ENCODE data around the gene CHRD. TPM values are rescaled to one million over a fixed set of nuclear protein-coding genes. Genes with fewer than 3 reads are reported as not detected.

Gene CHRD
- total RNA-seq, 1 experiment from 2014 or later = 2.7 TPM

- Mint-ChIP-seq H3K36me3 (peaks cover 34% of the 10 kb centered on the region), H3K9me3 (no peaks in the 10 kb centered on the region), H3K27me3 (ENCODE audit: low read depth) (no peaks in the 10 kb centered on the region), H3K4me3 (peak overlapping the region; percentile 92), H3K27ac (peak overlapping the region; percentile 93), H3K4me1 (peaks cover 40% of the 10 kb centered on the region)
- ChIA-PET CTCF (interaction anchor here (1.1 to 2.4 kb wide), 4 partner anchors 9 to 35 kb away, joined by 3 to 25 read pairs (median 10); no protein-coding TSS in a partner anchor), POLR2A (interaction anchor here (1.0 to 1.3 kb wide), 5 partner anchors 9 to 189 kb away, joined by 3 to 6 read pairs (median 3); partner anchors contain the start of genes CLCN2 and POLR2H)
- no peak for TF ChIP-seq IRF2 (CRISPR knock-in tag; IDR thresholded peaks at IDR 0.05; ENCODE audit: borderline replicate concordance, low read depth)
- TF ChIP-seq USF2 (CRISPR knock-in tag; IDR thresholded peaks at IDR 0.05) = 0 out of 2 replicates have a peak, but pooled peaks have one; percentile 19
- TF ChIP-seq, protein P1, sequence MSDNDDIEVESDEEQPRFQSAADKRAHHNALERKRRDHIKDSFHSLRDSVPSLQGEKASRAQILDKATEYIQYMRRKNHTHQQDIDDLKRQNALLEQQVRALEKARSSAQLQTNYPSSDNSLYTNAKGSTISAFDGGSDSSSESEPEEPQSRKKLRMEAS (CRISPR knock-in tag; IDR thresholded peaks at IDR 0.05) = 0 out of 2 replicates have a peak, but pooled peaks have one; percentile 15
- ATAC-seq = peak; percentile 6
- no peak for DNase-seq (ENCODE audit: low spot score)
These were observed 43.1 kb upstream of the CHRD start for GRCh38 chr3:184336547-184337398.

GRCh38 chr3:184337399-184337714 is 42.5 kb upstream of the CHRD start, which contains the start of gene FAM131A:
Gene FAM131A (plus strand): TSS chr3:184337600. CDS start chr3:184337631, 31 bp downstream.
- H3K36me3 Mint-ChIP-seq = peaks cover 28% of the 10 kb centered on the region
- H3K4me1 Mint-ChIP-seq = peaks cover 40% of the 10 kb centered on the region
- ChIA-PET POLR2A (interaction anchor here (1.0 to 1.3 kb wide), 5 partner anchors 8 to 189 kb away, joined by 3 to 6 read pairs (median 3); partner anchors contain the start of genes CLCN2 and POLR2H), CTCF (interaction anchor here (1.1 to 2.5 kb wide), 5 partner anchors 8 to 35 kb away, joined by 3 to 25 read pairs (median 11); no protein-coding TSS in a partner anchor)
- peak within 1 kb of the TSS; percentile 93 for H3K27ac Mint-ChIP-seq
- H3K4me3 Mint-ChIP-seq = peak within 1 kb of the TSS; percentile 92
- H3K27me3 Mint-ChIP-seq (ENCODE audit: low read depth) = no peaks in the 10 kb centered on the region
- TF ChIP-seq, protein P2, sequence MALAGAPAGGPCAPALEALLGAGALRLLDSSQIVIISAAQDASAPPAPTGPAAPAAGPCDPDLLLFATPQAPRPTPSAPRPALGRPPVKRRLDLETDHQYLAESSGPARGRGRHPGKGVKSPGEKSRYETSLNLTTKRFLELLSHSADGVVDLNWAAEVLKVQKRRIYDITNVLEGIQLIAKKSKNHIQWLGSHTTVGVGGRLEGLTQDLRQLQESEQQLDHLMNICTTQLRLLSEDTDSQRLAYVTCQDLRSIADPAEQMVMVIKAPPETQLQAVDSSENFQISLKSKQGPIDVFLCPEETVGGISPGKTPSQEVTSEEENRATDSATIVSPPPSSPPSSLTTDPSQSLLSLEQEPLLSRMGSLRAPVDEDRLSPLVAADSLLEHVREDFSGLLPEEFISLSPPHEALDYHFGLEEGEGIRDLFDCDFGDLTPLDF (CRISPR knock-in tag; IDR thresholded peaks at IDR 0.05) = no peak
- TF ChIP-seq ZNF423 (CRISPR knock-in tag; IDR thresholded peaks at IDR 0.05) = no peak
- no peak for TF ChIP-seq NFE2L1 (CRISPR knock-in tag; IDR thresholded peaks at IDR 0.05)
- no peak for TF ChIP-seq FOXK1 (CRISPR knock-in tag; IDR thresholded peaks at IDR 0.05)
- ATAC-seq (no peak), DNase-seq (ENCODE audit: low spot score) (no peak)
- no peaks in the 10 kb centered on the region for H3K9me3 Mint-ChIP-seq

DNA sequence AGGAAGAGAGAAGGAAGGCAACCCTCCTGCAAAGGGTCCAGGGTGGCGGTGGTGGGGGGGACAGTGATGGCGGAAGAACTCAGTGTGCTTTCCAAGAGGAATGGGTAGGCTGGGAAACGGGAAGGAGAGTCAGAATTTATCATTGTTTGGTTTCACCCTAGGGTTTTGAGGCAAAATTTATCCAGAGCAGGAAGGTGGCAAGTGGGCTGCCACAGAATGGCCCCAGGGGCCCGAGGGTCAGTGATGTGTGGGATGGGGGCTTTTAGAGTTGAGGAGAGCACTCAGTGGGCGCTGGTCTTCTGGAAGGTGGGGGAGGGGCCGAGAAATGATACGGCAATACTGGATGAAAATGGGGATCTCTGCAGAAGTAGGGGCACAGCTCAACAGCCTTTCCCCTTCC is 41.9 kb upstream of the CHRD start:
- H3K27ac Mint-ChIP-seq = peak overlapping the region; percentile 69
- peak overlapping the region; percentile 92 for H3K4me3 Mint-ChIP-seq
- H3K27me3 Mint-ChIP-seq (ENCODE audit: low read depth) = no peaks in the 10 kb centered on the region
- H3K9me3 Mint-ChIP-seq = no peaks in the 10 kb centered on the region
- no peak for DNase-seq (ENCODE audit: low spot score)
- H3K4me1 Mint-ChIP-seq = peaks cover 40% of the 10 kb centered on the region
- H3K36me3 Mint-ChIP-seq = peaks cover 26% of the 10 kb centered on the region
- CTCF ChIA-PET = interaction anchor here (0.9 to 2.5 kb wide), 11 partner anchors 8 to 202 kb away, joined by 3 to 25 read pairs (median 8); partner anchors contain the start of genes CLCN2 and POLR2H
- POLR2A ChIA-PET = interaction anchor here (1.6 kb wide), 1 partner anchor 23 kb away, joined by 13 read pairs; the partner anchor contains the start of genes CLCN2 and POLR2H
- ATAC-seq = no peak
- TF ChIP-seq OVOL2 (CRISPR knock-in tag; IDR thresholded peaks at IDR 0.05; ENCODE audit: borderline replicate concordance) (no peak), NR2C2 (CRISPR knock-in tag; IDR thresholded peaks at IDR 0.05) (no peak), RELA (CRISPR knock-in tag; IDR thresholded peaks at IDR 0.05; ENCODE audit: borderline replicate concordance) (no peak), ZNF423 (CRISPR knock-in tag; IDR thresholded peaks at IDR 0.05) (no peak), ATF1 (CRISPR knock-in tag; IDR thresholded peaks at IDR 0.05) (no peak), AFF4 (CRISPR knock-in tag; IDR thresholded peaks at IDR 0.05; ENCODE audit: borderline replicate concordance) (no peak), NFE2L1 (CRISPR knock-in tag; IDR thresholded peaks at IDR 0.05) (no peak), ATF2 (CRISPR knock-in tag; IDR thresholded peaks at IDR 0.05; ENCODE audit: borderline replicate concordance, low read depth) (no peak), FOXK1 (CRISPR knock-in tag; IDR thresholded peaks at IDR 0.05) (no peak), TCF7 (CRISPR knock-in tag; IDR thresholded peaks at IDR 0.05; ENCODE audit: low read depth) (no peak)
- TF ChIP-seq, protein P3, sequence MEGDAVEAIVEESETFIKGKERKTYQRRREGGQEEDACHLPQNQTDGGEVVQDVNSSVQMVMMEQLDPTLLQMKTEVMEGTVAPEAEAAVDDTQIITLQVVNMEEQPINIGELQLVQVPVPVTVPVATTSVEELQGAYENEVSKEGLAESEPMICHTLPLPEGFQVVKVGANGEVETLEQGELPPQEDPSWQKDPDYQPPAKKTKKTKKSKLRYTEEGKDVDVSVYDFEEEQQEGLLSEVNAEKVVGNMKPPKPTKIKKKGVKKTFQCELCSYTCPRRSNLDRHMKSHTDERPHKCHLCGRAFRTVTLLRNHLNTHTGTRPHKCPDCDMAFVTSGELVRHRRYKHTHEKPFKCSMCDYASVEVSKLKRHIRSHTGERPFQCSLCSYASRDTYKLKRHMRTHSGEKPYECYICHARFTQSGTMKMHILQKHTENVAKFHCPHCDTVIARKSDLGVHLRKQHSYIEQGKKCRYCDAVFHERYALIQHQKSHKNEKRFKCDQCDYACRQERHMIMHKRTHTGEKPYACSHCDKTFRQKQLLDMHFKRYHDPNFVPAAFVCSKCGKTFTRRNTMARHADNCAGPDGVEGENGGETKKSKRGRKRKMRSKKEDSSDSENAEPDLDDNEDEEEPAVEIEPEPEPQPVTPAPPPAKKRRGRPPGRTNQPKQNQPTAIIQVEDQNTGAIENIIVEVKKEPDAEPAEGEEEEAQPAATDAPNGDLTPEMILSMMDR (IDR thresholded peaks at IDR 0.05) = no peak
- TF ChIP-seq, protein P4, sequence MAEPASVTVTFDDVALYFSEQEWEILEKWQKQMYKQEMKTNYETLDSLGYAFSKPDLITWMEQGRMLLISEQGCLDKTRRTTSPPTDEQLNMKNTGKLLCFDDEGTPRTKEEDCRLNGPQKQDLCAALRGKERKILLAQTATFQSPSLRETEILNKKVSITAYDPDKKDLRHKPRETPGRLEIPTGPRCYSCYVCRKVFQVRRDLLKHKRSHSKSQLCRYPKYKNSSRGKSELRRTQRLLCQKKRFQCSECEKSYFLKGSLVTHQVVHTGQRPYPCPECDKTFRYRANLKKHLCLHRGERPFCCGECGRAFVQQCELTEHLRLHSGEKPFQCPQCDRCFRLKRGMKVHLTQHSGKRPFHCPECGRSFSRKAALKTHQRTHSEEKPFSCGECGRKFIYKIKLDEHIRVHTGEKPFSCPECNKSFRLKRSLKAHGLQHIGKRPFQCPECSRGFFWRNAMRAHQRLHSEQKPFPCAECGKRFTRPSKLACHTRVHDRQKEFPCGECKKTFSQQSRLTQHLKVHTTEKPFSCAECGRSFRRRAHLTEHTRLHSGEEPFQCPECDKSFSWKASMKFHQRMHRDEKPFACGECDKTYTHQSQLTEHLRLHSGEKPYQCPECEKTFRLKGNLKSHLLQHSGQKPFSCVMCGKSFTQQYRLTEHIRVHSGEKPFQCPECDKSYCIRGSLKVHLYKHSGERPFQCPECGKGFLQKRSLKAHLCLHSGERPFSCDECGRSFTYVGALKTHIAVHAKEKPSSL (CRISPR knock-in tag; conservative IDR thresholded peaks at IDR 0.05) = no peak
- TF ChIP-seq, protein P1 (CRISPR knock-in tag; IDR thresholded peaks at IDR 0.05) = no peak
